DOHH2 (cell line): ENCODE data around the gene GNAO1.

ENCODE experiments used
- H3F3A ChIP-seq: fragments of 200-600 bp; sonication (generic), shearing (Covaris generic); 2 replicates; pipeline ENCODE4 v1.6.0; 2016; ENCODE audit warnings: antibody characterized with exemption, mild to moderate bottlenecking; ENCODE audit not compliant: control insufficient read depth, insufficient read depth
- H3K27ac ChIP-seq: fragments of 200-600 bp; sonication (generic); 2 replicates; pipeline ENCODE4 v1.5.1; 2014; ENCODE audit warnings: low read depth, mild to moderate bottlenecking, low read length, moderate library complexity
- H3K27me3 ChIP-seq: fragments of 200-600 bp; sonication (generic); 2 replicates; pipeline ENCODE4 v1.6.1; 2014; ENCODE audit warnings: mild to moderate bottlenecking, low read length, mixed read lengths; ENCODE audit not compliant: control insufficient read depth
- H3K36me3 ChIP-seq: fragments of 200-600 bp; sonication (generic); 2 replicates; pipeline ENCODE4 v1.6.1; 2014; ENCODE audit warnings: mild to moderate bottlenecking, low read length, moderate library complexity, mixed read lengths; ENCODE audit not compliant: control insufficient read depth
- H3K4me1 ChIP-seq: fragments of 200-600 bp; sonication (generic); 2 replicates; pipeline ENCODE4 v1.6.1; 2014; ENCODE audit warnings: mild to moderate bottlenecking, low read length, mixed read lengths; ENCODE audit not compliant: control insufficient read depth
- H3K4me2 ChIP-seq: fragments of 200-600 bp; sonication (generic); 2 replicates; pipeline ENCODE4 v1.6.0; 2014; ENCODE audit warnings: mild to moderate bottlenecking, low read length, moderate library complexity
- H3K4me3 ChIP-seq: fragments of 200-600 bp; sonication (generic); 2 replicates; pipeline ENCODE4 v1.5.1; 2014; ENCODE audit warnings: mild to moderate bottlenecking, low read length, mixed read lengths
- H3K79me2 ChIP-seq: fragments of 200-600 bp; sonication (generic); 2 replicates; pipeline ENCODE4 v1.6.1; 2014; ENCODE audit warnings: mild to moderate bottlenecking, low read length, mixed read lengths; ENCODE audit not compliant: control insufficient read depth
- H3K9me2 ChIP-seq: fragments of 200-600 bp; sonication (generic); replicated peaks from 2 replicates; pipeline ENCODE4 v1.6.1; 2014; ENCODE audit warnings: mild to moderate bottlenecking, low read length, mixed read lengths; ENCODE audit not compliant: control insufficient read depth
- H3K9me3 ChIP-seq: fragments of 200-600 bp; sonication (generic); 2 replicates; pipeline ENCODE4 v1.6.1; 2014; ENCODE audit warnings: antibody characterized with exemption, low read length, mixed read lengths; ENCODE audit not compliant: control insufficient read depth, insufficient read depth
- H4K20me1 ChIP-seq: fragments of 200-600 bp; sonication (generic); 2 replicates; pipeline ENCODE4 v1.6.0; 2014; ENCODE audit warnings: low read depth, mild to moderate bottlenecking, antibody characterized with exemption, low read length, moderate library complexity; ENCODE audit not compliant: control insufficient read depth, insufficient read depth
- CTCF ChIP-seq: fragments of 200-600 bp; sonication (generic); IDR thresholded peaks from one replicate; pipeline ENCODE4 v1.5.1; 2014; ENCODE audit warnings: antibody characterized with exemption, mild to moderate bottlenecking, low read depth, low read length; ENCODE audit not compliant: poor library complexity, severe bottlenecking
- EZH2phosphoT487 ChIP-seq: fragments of 200-600 bp; sonication (generic); IDR thresholded peaks from 2 replicates; pipeline ENCODE4 v1.6.1; 2017; ENCODE audit warnings: borderline replicate concordance, mild to moderate bottlenecking, antibody characterized with exemption, low read length, moderate library complexity, mixed read lengths

GNAO1 gene

GRCh38 chr16:56228476-56228875, 37.2 kb downstream of the GNAO1 start:
- Histone ChIP-seq H3K36me3 (no peaks in the 10 kb centered on the region), H3K27me3 (no peaks in the 10 kb centered on the region)
- no peak for TF ChIP-seq CTCF
- TF ChIP-seq EZH2phosphoT487 = no peak

GRCh38 chr16:56233795-56234566, 42.7 kb downstream of the GNAO1 start:
- H3F3A ChIP-seq = no peaks in the 10 kb centered on the region
- no peak overlapping the region for H3K27ac ChIP-seq
- H3K27me3 ChIP-seq = no peaks in the 10 kb centered on the region
- H3K36me3 ChIP-seq = no peaks in the 10 kb centered on the region
- no peak overlapping the region for H3K4me3 ChIP-seq
- H4K20me1 ChIP-seq = no peaks in the 10 kb centered on the region
- H3K9me3 ChIP-seq = no peaks in the 10 kb centered on the region
- no peaks in the 10 kb centered on the region for H3K9me2 ChIP-seq
- no peaks in the 10 kb centered on the region for H3K4me1 ChIP-seq
- no peak for TF ChIP-seq CTCF
- TF ChIP-seq EZH2phosphoT487 = no peak
- no peak overlapping the region for H3K4me2 ChIP-seq
- H3K79me2 ChIP-seq = no peaks in the 10 kb centered on the region

More at GRCh38 chr16:56228476-56228875, 37.2 kb downstream of the GNAO1 start:
- Histone ChIP-seq H3K4me3 (no peak overlapping the region), H3F3A (no peaks in the 10 kb centered on the region), H3K9me2 (no peaks in the 10 kb centered on the region), H3K4me2 (no peak overlapping the region), H3K27ac (no peak overlapping the region), H3K79me2 (no peaks in the 10 kb centered on the region), H3K4me1 (no peaks in the 10 kb centered on the region), H4K20me1 (no peaks in the 10 kb centered on the region), H3K9me3 (no peaks in the 10 kb centered on the region)

- H3K4me3 ChIP-seq = no peak overlapping the region
- H3K27ac ChIP-seq = no peak overlapping the region
- H3K9me3 ChIP-seq = no peaks in the 10 kb centered on the region
- H3K79me2 ChIP-seq = no peaks in the 10 kb centered on the region
- H4K20me1 ChIP-seq = no peaks in the 10 kb centered on the region
- H3K4me1 ChIP-seq = no peaks in the 10 kb centered on the region
- H3K27me3 ChIP-seq = no peaks in the 10 kb centered on the region
- TF ChIP-seq CTCF (no peak), EZH2phosphoT487 (no peak)
- H3K9me2 ChIP-seq = no peaks in the 10 kb centered on the region
- no peaks in the 10 kb centered on the region for H3F3A ChIP-seq
- no peak overlapping the region for H3K4me2 ChIP-seq
- H3K36me3 ChIP-seq = no peaks in the 10 kb centered on the region
These were observed 43.4 kb downstream of the GNAO1 start for GRCh38 chr16:56234737-56235136.
